SKM-1 (cell line): ENCODE results near the gene RALGAPB.
"Not testable (repeated sequence)": the region's sequence is repeated elsewhere in the genome, so short reads cannot be mapped to it uniquely, and the experiment has no call there.

Experiments
- DNase-seq: peaks from one replicate; lab custom pipeline; 2025; ENCODE audit not compliant: unreplicated experiment; lab: John Stamatoyannopoulos, UW

Gene RALGAPB

DNA sequence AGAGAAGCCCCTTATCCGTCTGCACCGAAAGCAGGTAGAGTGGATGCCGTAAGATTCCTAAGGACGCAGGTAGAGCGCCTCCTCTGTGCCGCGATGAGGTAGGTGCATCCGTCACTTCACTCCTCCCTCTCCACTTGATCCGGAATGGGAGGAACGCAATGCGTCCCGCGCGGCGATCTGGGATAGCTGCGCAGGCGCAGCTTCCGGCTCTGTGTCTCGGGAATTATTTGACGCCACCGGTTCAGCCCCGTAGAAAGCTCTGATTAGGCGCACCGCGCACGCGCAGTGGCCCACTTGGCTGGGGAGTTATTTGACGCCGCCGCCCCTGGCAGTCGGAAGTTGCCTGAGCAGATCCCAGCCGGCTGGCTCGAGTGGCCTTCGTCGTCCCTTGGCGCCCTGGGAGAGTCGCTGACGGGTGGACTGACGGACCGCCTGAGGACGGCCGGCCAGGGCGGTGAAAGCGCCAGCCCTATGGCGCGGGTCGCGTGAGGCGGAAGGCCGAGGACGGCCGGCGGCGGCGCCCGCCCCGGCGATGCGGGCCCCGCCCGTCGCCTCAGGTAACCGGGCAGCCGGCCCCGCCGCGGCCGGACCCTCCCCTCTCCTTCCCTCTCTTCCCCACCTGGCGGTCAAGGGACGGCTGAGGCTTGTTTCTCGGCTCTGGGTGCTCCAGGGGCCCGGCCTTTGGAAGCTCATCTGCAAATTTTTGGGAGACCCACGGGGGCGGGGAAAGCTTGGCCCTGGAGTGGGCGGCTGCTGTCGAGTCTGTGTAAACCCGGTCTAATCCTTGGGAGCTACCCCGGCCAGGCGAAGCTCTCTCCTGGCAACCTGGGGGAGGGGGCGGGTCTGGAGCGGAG, at the start of gene RALGAPB:
Gene RALGAPB (plus strand): TSS at position 331 of the 854 bp plus-strand sequence. CDS start 15,590 bp downstream, outside the sequence.
- peak; percentile 87 for DNase-seq

DNA sequence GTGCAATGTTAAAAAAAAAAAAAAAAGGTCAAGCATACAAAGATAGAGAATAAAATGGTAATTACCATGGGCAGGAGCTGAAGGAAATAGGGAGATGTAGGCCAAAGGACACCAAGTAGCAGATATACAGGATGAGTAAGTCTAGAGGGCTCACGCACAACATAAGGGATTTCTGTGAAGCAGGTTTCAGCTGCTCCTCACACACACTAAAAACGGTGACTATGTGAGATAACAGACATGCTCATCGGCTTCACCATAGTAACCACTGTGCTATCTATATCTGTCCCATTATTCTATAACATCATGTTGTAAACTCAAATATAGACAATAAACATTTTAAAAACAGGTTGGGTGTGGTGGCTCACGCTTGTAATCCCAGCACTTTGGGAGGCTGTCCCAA, 49.1 kb upstream of the RALGAPB start:
- DNase-seq = no peak

DNA sequence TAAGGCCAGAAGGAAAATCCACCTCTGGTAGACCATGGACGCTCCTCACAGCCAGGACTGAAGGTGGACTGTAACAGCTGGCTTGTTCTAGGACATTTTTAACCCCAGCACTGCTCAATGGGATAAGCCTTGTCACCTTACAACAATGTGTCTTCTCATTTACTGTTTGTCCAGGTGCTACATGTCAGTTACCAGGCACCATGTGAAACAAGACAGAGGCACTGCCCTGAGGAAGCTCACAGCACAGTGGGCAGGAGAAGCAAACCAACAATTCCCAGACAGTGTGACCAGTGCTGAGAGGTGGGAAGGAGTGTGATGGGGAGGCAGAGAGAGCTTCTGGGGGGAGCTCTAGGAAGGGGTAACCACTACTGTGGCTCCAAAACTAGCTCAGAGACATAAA, 48.2 kb upstream of the RALGAPB start:
- no peak for DNase-seq

DNA sequence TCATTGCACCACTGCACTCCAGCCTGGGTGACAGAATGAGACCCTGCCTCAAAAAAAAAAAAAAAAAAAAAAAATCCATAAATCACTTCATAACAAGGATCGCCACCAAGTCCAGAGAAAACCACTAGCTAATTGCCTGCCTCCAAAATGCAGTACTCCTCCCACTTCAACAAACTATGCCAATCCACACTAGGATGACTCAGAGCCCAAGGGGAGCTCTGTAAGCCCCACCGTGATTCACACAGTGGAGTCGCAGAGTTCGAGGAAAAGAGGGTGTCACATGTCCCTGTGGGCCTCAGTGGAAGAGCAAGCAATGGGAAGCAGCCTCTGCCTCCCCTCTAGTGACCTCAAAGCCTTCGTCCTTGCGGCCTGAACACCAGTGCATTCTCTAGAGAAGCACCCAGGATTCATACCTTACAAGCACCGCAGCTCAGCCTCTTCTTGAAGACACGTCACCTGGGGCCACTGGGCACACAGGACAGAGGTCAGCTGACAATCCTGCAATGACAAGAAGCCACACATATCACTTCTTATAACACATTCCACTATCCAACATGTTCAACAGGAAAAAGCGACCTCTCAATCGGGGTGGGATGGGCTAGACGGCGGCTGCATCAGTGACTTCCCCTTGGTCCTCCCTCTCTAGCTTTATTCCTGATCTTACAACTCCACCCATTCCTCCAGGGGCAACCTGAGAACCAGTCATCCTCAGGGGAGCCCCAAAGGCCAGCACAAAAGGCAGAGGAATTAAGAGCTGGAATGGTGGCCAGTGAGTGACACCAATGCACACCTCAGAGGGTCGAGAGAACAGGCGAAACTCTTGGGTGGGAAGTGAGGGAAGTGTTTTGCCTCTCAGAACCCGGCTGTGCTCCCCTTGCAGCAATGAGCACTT, 46.4 kb upstream of the RALGAPB start:
- DNase-seq = no peak

DNA sequence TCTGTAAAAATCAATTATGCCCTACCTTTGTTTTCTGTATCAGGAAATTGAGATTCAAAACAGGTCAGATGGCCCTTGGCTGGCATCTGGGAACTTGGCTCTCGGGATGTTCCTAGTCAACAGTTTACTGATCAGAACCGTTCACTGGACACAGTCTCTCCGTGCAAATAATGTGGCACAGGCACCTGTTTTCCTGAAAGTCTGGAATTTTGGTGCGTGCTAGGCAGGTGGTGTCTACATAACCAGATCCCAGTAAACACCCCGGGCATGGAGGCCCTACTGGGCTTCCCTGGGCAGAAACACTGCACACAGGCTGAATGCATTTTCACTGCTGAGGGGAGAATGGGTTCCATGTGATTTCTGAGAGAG, 45.0 kb upstream of the RALGAPB start:
- no peak for DNase-seq

DNA sequence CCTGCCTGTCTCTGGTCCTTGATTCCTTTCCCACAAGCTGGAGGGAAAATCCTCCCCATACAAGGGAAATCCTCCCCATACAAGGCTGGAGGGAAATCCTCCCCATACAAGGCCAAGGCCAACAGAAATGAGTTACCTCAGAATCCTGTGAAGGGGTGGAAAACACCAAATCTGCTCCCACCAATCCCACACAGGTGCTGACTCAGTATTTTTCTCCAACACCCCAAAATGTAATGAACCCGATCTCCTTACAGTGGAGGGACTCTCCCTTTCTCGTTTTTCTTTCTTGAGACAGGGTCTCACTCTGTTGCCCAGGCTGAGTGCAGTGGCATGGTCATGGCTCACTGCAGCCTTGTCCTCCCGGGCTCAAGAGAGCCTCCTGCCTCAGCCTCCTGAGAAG, 43.8 kb upstream of the RALGAPB start:
- no peak for DNase-seq

DNA sequence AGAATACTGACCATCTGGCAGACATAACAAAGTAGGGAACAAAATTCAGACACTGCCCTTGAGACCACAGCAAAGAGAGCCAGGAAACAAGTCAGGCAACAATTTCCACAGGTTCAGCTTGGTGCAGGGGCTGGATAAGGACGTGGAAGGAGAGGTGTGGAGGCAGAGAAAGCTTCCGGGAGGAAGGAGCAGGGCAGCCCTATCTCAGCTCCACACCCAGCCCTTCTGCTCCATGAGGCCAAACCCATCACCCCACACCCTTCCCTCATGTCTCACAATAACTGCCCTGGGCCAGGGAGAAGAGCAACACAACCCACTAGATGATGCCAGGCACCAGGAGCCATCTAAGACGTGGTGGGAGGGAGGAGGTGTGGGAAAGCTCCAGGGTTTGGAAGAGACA, 43.3 kb upstream of the RALGAPB start:
- no peak for DNase-seq

DNA sequence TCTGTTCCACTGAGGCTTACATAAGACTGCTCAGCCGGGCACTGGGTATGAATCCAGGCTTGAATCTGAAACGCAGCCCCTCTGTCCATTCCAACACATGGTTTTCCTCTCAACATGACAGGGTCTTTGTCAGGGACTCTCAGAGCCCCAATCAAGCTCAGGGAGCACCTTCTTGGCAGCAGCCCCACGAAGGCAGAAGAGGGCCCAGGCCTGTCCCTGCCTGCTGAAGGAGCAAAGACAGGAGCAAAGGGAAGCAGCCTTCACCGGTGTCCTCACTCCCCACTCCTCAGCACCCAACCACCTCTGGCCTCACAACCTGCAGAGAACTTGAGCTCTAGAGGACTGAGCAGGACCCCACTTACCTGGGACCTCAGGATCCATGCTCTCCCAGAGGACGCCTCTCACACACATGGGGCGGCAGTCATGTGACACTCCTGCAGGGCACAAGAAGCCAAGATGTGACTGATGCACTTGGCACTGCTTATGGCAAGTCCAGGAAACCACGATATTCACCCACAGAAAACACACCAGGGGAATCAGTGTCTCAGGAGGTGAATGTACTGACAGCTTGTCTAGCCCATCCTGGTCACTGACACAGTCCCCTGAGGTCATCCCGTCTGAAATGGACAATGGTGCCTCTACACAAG, 41.8 kb upstream of the RALGAPB start:
- DNase-seq = no peak

DNA sequence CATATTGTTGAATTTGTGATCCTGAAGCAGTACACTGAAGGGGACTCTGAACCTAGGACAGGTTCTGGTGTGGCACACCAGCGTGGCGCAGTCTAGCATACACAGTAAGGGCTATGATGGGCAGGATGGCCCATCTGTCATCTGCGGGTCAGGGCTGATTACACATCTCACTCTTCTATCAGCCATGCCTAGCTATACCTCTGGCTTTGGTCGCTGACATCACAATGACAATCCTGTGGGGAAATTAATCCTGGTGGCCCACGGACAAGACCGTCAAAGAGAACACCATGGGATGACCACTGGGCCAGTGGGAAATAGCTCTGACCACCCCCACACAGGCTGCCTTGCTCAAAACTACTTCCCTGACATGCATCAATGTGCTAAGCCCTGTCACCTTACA, 40.4 kb upstream of the RALGAPB start:
- DNase-seq = no peak

DNA sequence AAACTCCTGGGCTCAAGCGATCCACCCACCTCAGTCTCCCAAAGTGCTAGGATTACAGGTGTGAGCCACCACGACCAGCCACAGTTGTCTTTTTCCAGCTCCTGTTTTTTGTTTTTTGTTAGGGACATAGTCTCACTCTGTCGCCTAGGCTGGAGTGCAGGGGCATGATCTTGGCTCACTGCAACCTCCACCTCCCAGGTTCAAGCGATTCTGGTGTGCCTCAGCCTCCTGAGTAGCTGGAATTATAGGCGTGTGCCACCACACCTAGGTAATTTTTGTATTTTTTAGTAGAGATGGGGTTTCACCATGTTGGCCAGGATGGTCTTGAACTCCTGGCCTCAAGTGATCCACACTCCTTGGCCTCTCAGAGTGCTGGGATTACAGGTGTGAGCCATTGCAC, 39.8 kb upstream of the RALGAPB start:
- not testable (repeated sequence) for DNase-seq

DNA sequence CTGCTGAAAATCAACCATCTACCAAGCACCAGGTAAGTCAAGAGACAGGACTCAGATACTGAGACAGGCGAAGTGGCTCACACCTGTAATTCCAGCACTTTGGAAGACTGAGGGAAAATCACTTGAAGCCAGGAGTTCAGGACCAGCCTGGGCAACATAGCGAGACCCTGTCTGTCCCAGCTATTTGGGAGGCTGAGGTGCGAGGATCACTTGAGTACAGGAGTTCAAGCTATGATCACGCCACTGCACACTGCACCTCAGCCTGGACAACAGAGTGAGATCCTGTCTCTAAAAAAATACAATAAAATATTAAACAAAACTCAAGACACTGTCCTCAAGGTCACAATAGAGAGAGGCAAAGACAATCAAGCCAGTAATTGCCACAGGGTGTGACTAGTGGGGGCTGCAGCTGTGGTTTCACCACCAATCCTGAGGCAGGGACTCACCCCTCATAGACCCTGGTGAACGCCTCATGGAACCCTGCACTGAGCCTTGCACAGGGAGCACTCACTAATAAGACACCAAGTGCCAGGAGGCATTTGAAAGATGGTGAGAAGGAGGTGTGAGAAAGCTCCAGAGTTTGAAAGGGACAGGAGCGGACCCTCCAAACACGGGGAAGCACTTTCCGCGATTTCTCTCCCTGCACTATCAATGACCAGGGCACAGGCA, 39.2 kb upstream of the RALGAPB start:
- DNase-seq = no peak

DNA sequence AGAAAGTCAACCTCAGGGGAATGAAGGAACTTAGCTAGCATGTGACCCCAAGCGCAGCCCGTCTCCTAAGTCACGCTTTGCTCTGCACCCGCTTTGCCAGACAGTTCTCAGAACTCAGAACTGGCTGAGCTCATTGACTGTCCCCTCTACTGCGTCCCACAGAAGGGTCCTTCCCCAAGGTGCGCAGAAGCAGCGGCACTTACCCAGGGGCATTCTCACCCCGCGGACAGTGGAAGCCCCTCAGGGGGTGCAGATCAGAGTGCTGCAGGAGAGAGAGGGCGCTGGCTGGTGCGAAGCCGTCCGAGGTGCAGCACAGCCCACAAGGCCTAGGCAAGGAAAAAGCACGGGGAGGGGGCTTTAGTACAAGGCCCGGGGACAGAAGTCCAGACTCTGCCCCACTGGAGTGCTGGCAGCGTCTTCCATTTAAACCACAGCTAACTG, 38.3 kb upstream of the RALGAPB start:
- DNase-seq = no peak

DNA sequence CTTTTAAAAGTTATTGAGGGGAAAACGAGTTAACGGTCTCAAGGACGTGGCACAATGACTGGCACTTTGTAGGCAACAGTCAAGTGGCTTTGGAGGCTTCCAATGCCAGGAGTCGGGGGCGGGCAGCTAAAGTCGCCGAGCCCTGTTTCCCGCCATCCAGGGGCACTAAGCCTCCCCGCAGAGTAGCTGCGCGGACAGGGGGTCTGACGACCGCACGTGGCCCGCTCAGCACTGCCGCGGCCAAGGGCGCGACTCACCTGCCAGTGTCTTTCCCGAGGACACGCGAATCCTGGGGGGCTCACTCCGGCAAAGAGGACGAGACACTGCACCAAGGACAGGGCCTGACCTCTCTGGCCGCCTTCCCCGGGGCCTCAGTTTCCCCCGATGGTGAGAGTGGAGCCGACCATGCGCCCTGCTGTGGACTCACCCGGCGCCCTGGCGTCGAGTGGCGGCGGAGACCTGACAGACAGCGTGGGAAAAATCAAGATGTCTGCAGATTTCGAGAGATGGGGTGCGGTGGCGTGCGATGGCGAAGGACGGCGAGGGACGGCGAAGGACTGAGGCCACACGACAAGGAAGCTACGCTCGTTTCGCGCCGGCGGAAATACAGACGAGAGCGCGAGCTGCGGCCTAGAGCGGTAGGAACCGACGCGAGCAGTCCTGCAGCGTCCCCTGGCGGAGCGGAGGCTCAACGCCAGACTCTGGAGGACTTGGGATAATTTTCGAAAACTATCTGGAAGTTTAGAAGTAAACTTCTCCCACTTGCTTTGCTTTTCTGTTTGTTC, 37.7 kb upstream of the RALGAPB start, which contains the start of gene SNHG17:
Gene SNHG17 (minus strand): TSS at position 559 of the 785 bp plus-strand sequence.
- DNase-seq = peak; percentile 88

DNA sequence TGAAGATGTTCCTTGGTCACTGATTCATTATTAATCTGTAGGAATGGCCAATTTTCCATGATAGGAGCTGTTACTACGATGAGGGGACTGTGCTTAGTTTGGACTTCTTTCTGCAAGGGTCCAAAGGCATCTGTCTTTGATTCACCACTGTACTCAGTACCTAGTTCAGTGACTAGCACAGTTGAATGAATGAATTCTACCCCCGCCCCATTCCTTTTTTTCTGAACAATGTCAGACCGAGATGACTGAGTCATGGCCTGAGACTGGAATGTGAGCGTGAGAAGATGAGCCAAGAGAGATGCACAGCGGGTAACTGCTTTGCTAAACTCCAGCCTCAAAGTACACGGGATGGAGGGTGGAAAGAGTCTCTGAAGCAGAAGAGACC, 37.1 kb upstream of the RALGAPB start:
- DNase-seq = no peak

DNA sequence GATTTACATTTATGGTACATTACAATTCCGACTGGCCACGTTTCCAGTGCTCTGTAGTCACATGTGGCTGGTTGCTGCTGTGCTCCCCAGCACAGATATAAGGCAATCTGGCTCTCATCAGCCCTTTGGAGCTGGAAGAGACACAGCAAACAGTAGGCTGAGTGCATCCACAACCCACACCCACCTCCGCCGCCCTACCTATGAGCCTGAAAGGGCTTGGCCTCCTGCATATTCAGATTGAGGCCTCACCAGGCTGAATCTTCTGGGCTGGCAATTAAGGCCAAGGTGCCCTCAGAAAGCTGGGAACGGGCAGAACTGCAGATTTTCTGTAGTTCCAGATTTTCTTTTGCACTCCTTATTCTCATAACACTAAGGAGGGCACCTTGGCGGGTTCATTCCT, 34.8 kb upstream of the RALGAPB start:
- no peak for DNase-seq

DNA sequence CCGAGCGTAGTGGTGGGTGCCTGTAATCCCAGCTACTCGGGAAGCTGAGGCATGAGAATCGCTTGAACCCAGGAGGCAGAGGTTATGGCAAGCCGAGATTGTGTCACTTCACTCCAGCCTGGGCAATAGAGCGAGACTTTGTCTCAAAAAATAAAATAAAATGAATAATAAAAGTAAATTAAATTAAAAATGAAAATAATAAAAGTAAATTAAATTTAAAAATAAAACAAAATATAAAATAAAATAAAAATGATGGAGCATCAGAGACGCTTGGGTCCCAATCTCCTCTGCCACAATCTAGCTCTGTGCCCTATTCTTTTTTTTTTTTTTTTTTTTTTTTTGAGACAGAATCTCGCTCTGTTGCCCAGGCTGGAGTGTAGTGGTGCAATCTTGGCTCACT, 31.5 kb upstream of the RALGAPB start:
- not testable (repeated sequence) for DNase-seq

DNA sequence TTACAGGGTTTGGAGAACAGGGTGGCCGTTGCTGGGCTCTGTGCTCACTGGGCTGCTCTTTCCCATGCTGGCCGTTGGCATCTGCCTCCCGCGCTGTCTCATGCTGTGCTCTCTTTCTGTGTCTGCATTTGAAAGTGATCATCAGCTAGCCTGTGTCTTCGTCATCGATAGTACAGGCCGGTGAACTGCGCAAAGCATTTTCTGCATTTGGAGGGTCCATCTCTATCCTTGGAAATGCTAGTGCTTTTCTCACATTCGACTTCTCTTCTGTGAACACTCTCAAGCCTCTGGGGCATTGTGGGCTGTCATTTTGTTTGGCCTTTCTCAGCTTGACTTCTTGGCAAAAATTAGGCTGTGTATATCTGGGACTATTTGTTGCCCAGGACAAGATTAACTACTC, 30.7 kb upstream of the RALGAPB start:
- no peak for DNase-seq

DNA sequence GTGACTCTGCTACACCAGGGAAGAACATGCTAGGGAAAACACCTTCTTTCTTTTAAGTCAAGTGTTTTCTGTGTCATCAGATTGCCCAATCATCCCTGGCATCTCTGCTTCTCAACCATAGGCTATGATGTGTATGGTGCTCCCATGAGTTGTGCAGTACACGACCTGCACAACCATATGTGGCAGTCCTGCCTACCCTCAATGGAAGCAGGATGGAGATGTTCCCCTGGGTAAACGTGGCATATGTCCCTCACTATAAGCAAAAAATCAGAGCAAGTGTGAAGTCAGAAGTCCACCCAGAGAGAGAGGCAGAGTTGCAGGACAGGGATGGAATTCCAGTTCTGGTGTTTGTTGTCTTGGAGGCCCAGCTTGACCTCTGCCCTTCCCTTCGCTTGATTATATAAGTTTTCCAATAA, 27.3 kb upstream of the RALGAPB start:
- DNase-seq = no peak

DNA sequence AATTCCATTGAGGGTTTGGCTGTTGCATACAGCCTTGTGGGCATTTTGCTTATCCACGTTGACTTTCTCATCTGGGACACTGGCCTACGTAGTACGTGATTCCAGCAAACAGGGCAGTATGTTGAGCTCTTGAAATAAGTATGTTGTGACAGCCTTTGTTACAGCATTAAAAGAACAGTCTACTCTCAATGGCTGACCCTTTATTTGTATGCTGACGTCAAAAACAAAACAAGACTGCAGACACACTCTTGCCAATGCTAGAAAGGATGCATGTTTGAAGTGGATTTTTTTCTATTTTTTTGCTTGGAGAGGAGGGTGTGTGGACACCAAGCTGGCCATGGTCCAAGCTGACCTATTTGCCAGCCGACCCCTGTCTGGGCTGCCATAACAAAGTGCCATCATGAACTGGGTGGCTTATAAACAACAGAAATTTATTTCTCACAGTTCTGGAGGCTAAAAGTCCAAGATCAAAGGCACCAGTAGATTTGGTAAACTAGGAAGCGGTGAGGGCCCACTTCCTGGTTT, 26.7 kb upstream of the RALGAPB start:
- no peak for DNase-seq
